Hematopoietic multipotent progenitor cell treated with erythropoietin and hydrocortisone succinate and interleukin-3 and kit ligand, for 15 days (in vitro differentiated cells): ENCODE results near the gene AVEN.
"Not testable (repeated sequence)": the region's sequence is repeated elsewhere in the genome, so short reads cannot be mapped to it uniquely, and the experiment has no call there.

Source experiments
- DNase-seq: peaks from one replicate; pipeline ENCODE4 v3.0.0-alpha.2; 2015; ENCODE audit warnings: low spot score

Gene AVEN

DNA sequence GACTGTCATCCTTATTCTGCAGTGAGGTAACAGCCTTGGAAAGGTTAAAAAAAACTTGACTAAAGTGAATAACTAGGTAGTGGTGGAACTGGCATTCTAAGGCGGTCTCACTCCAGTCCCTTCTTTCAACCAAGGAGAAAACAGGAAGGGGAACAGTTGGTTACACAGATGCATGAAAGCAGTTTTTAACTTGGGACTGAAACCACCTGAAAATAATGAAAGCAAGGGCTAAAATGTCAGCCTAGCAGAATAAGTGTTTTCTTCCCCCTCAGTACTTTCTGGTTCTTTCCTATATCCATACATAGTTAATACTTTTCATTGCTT is 748 bp upstream of the AVEN start:
- no peak for DNase-seq

GRCh38 chr15:34038023-34038870 is 757 bp downstream of the AVEN start:
- peak; percentile 58 for DNase-seq

DNA sequence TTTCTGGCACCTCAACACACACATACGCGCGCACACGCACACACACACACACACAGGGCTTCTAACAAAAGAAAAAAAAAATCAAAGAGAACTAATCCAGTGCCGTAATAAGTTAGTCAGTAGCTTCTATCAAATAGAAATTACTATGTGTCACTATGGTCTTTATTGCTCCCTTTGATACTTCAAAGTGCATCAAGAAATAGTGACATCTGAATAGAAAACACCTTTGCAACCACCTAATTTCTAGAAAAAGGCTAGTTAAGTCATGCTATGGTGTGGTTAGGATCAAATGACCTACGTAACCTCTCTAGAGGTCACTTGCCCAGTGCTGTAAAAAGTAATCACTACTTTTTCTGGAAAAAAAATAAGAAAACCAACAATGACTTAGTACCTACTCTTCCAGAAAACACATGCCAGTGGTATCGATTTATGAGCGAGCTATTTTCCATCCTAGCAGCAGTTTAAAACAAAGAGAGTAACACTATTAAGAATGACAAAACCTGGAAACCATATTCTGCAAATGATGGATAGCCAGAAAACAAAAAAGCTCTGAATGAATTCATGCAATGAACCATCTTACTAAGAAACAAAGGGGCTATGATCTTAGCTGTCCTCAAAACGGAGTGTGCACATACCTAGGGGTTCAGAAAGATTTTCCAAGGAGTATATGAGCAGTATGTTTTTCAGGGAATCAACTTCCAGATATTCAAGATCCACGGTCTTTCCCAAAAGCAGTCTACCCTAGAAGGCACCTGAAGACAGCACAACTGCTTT is 6.8 kb downstream of the AVEN start:
- no peak for DNase-seq

- no peak for DNase-seq
Observed at GRCh38 chr15:34027606-34028005, 11.4 kb downstream of the AVEN start.

- no peak for DNase-seq
Observed at GRCh38 chr15:34025252-34025651, 13.8 kb downstream of the AVEN start.

DNA sequence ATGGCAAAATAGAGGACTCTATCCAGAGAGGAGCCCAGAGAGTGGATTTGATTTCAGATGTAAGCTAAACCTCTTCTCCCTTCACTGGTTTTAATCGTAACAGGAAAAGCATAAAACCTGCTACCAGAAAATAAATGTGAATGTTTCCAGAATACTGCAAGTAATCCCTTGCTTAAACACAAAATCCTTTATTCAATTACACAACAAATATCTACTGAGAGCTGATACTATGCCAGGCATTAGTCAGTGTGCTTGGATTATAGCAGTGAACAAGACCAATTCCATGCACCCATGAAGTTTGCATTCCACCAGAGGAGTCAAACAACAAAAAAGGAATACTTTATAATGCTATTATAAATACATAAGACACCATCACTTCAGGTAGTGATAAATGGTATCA is 15.1 kb downstream of the AVEN start:
- DNase-seq: no peak

DNA sequence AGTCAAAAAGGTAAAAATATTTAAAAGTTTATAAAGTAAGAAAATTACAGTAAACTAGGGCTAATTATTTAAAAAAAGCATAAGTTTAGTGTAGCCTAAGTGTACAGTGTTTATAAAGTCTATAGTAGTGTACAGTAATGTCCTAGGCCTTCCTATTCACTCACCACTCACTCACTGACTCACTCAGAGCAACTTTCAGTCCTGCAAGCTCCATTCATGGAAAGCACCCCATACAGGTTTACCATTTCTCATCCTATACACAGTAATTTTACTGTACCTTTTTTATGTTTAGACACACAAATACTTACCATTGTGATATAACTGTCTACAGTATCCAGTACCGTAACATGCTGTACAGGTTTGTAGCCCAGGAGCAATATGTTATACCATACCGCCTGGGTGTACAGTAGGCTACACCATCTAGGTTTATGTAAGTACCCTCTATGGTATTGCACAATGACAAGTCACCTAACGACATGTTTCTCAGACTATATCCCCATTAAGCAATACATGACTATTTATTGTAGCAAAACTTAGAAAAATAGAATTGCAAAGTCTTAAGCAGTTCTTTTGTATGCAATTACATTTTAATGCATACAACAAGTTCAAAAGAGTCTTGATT is 19.5 kb downstream of the AVEN start:
- no peak for DNase-seq

GRCh38 chr15:34018738-34019137 is 20.3 kb downstream of the AVEN start:
- not testable (repeated sequence) for DNase-seq

DNA sequence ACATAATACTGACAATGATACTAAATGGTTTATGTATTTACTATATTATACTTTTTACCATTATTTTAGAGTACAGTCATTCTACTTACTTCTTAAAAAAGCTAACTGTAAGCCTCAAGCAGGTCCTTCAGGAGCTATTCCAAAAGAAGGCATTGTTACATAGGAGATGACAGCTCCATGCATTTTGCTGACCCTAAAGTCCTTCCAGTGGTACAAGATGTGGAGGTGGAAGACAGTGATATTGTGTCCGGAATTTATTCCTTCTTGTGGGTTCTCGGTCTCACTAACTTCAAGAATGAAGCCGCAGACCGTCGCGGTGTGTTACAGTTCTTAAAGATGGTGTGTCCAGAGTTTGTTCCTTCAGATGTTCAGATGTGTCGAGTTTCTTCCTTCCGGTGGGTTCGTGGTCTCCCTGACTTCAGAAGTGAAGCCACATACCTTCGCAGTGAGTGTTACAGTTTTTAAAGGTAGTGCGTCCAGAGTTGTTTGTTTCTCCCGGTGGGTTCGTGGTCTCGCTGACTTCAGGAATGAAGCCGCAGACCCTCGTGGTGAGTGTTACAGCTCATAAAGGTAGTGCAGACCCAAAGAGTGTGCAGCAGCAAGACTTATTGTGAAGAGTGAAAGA is 20.9 kb downstream of the AVEN start:
- DNase-seq: no peak

- DNase-seq: no peak
Observed at GRCh38 chr15:34014556-34014955, 24.4 kb downstream of the AVEN start.

GRCh38 chr15:34013746-34014145 is 25.3 kb downstream of the AVEN start:
- no peak for DNase-seq

GRCh38 chr15:34012461-34013028 is 26.5 kb downstream of the AVEN start:
- no peak for DNase-seq

DNA sequence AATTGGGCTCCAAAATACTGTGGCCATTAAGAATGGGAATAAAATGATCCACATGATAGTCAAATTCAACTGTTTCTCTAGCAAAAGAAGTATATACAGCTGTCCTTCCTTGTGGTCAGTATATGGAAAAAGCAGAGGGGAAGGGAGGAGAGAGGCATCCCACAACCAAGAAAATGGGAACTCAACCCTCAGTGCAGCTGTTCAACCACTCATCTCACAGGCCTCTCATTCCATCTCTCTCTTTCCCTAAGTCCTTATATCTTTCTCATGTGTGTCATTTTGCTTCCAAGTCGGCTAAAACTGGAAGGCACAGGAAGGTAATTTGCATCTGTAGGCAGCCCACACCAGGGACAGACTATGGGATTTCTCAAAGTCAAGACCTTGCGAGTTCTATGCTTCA is 27.5 kb downstream of the AVEN start:
- DNase-seq: no peak

DNA sequence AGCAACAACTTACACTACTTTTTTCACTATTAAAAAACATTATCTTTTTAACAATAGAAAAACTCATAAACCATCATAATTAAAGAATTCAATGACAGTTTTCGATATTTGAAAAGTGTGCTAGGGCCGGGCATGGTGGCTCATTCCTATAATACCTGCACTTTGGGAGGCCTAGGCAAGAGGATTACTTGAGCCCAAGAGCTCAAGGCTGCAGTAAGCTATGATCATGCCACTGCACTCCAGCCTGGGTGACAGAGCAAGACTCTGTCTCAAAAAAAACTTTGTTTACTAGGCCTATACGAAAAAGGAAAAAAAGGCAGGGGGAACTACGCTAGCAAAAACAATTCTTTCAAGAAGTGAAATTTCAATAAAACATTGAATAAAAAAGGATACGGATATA is 28.1 kb downstream of the AVEN start:
- no peak for DNase-seq

DNA sequence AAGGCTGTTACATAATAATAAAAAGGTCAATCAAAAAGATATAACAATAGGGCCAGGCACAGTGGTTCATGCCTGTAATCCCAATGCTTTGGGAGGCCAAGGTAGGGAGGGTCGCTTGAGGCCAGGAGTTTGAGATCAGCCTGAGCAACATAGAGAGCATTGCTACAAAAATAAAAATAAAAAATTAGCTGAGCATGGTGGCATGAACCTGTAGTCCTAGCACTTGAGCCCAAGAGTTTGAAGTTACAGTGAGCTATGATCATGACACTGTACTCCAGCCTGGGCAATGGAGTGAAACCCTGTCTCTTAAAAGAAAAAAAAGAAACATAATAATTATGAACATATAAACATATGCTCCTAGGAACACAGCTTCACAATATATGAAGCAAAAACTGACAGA is 29.3 kb downstream of the AVEN start:
- no peak for DNase-seq

GRCh38 chr15:34006381-34006780 is 32.6 kb downstream of the AVEN start:
- no peak for DNase-seq

GRCh38 chr15:34001536-34001935 is 37.5 kb downstream of the AVEN start:
- no peak for DNase-seq

GRCh38 chr15:33995666-33996065 is 43.3 kb downstream of the AVEN start:
- DNase-seq: not testable (repeated sequence)

- peak; percentile 15 for DNase-seq
Observed at GRCh38 chr15:33994005-33994615, 44.9 kb downstream of the AVEN start.

- no peak for DNase-seq
Observed at GRCh38 chr15:33988384-33988783, 50.6 kb downstream of the AVEN start.

- no peak for DNase-seq
Observed at GRCh38 chr15:33987444-33987843, 51.6 kb downstream of the AVEN start.

- DNase-seq: no peak
Observed at GRCh38 chr15:33985751-33986150, 53.3 kb downstream of the AVEN start.
